Liver (tissue), 9 donors: Measurements from ENCODE around the gene LCA5. TPM values are rescaled to one million over a fixed set of nuclear protein-coding genes. Genes with fewer than 3 reads are reported as not detected.

Experiments used
- DNase-seq: peaks from one replicate; pipeline ENCODE4 v3.0.0-alpha.2; 2017; ENCODE audit warnings: low spot score
- H3K27ac ChIP-seq, 2 donors: one replicate each; pipeline ENCODE4 v1.7.0; 2013; ENCODE audit warnings: inconsistent platforms in 2 of 2, low read length in 2 of 2, control low read depth in 1 of 2, low read depth in 1 of 2, mild to moderate bottlenecking in 1 of 2
- H3K27me3 ChIP-seq, 4 donors: one replicate each; pipeline versions ENCODE4 v1.6.1 to v1.7.0; 2013; ENCODE audit warnings: low read length in 3 of 4, inconsistent platforms in 1 of 4, mild to moderate bottlenecking in 1 of 4, moderate library complexity in 1 of 4; ENCODE audit not compliant: control insufficient read depth in 4 of 4, insufficient read depth in 4 of 4
- H3K36me3 ChIP-seq, 4 donors: one replicate each; pipeline versions ENCODE4 v1.6.1 to v1.7.0; 2013; ENCODE audit warnings: low read length in 3 of 4, mild to moderate bottlenecking in 3 of 4, low read depth in 1 of 4, moderate library complexity in 1 of 4; ENCODE audit not compliant: control insufficient read depth in 4 of 4, insufficient read depth in 3 of 4
- H3K4me1 ChIP-seq, 4 donors: one replicate each; pipeline versions ENCODE4 v1.6.1 to v1.7.0; 2013; ENCODE audit warnings: low read length in 3 of 4, mild to moderate bottlenecking in 3 of 4, moderate library complexity in 1 of 4; ENCODE audit not compliant: control insufficient read depth in 4 of 4, insufficient read depth in 4 of 4
- H3K4me3 ChIP-seq, 3 donors: one replicate each; pipeline versions ENCODE4 v1.6.1 to v1.7.0; 2013; ENCODE audit warnings: low read length in 3 of 3, control low read depth in 1 of 3, low read depth in 1 of 3, mild to moderate bottlenecking in 1 of 3
- H3K9ac ChIP-seq, 2 donors: one replicate each; pipeline ENCODE4 v1.7.0; 2013; ENCODE audit warnings: low read length in 2 of 2, mild to moderate bottlenecking in 2 of 2, moderate library complexity in 2 of 2, control low read depth in 1 of 2, low read depth in 1 of 2
- H3K9me3 ChIP-seq, 4 donors: one replicate each; pipeline versions ENCODE4 v1.6.1 to v1.7.0; 2013; ENCODE audit warnings: low read length in 3 of 4; ENCODE audit not compliant: control insufficient read depth in 4 of 4
- EGR1 ChIP-seq, 2 donors: IDR thresholded peaks; 2 replicates each; pipeline ENCODE4 v1.6.1; 2016 to 2018; ENCODE audit warnings: antibody characterized with exemption in 2 of 2, low read depth in 2 of 2
- FOXA1 ChIP-seq: IDR thresholded peaks from 2 replicates; pipeline ENCODE4 v1.6.1; 2016; ENCODE audit warnings: antibody characterized with exemption
- FOXA2 ChIP-seq: IDR thresholded peaks from 2 replicates; pipeline ENCODE4 v1.6.1; 2016; ENCODE audit warnings: antibody characterized with exemption
- GABPA ChIP-seq, 2 donors: IDR thresholded peaks in 1 of 2; conservative IDR thresholded peaks in 1 of 2; 2 replicates each; pipeline ENCODE4 v1.6.1; 2016; ENCODE audit warnings: antibody characterized with exemption in 2 of 2, mild to moderate bottlenecking in 1 of 2, moderate library complexity in 1 of 2
- HNF4A ChIP-seq, 2 donors: conservative IDR thresholded peaks; 2 replicates each; pipeline ENCODE4 v1.6.1; 2016; ENCODE audit warnings: antibody characterized with exemption in 2 of 2, mild to moderate bottlenecking in 2 of 2
- HNF4G ChIP-seq: IDR thresholded peaks from 2 replicates; pipeline ENCODE4 v1.6.1; 2016; ENCODE audit warnings: antibody characterized with exemption
- JUND ChIP-seq, 2 donors: IDR thresholded peaks; 2 replicates each; pipeline ENCODE4 v1.6.1; 2016; ENCODE audit warnings: antibody characterized with exemption in 2 of 2
- NR2F2 ChIP-seq: IDR thresholded peaks from 2 replicates; pipeline ENCODE4 v1.6.1; 2016; ENCODE audit warnings: antibody characterized with exemption
- RAD21 ChIP-seq, 2 donors: IDR thresholded peaks; 2 replicates each; pipeline ENCODE4 v1.6.1; 2016; ENCODE audit warnings: antibody characterized with exemption in 2 of 2, mild to moderate bottlenecking in 2 of 2
- RXRA ChIP-seq, 2 donors: IDR thresholded peaks; 2 replicates each; pipeline ENCODE4 v1.6.1; 2017 to 2018; ENCODE audit warnings: antibody characterized with exemption in 2 of 2, mild to moderate bottlenecking in 1 of 2
- SP1 ChIP-seq: IDR thresholded peaks from 2 replicates; pipeline ENCODE4 v1.6.1; 2018; ENCODE audit warnings: antibody characterized with exemption, mild to moderate bottlenecking
- TAF1 ChIP-seq: conservative IDR thresholded peaks from 2 replicates; pipeline ENCODE4 v1.6.1; 2016; ENCODE audit warnings: antibody characterized with exemption, mild to moderate bottlenecking
- YY1 ChIP-seq: IDR thresholded peaks from 2 replicates; pipeline ENCODE4 v1.6.1; 2016; ENCODE audit warnings: antibody characterized with exemption, mild to moderate bottlenecking
- WGBS: extraction: QIAGEN DNeasy Blood & Tissue Kit; methylation state at CpG from one replicate; pipeline ENCODE4 v1.1.7; 2013; 5-methylcytosine and 5-hydroxymethylcytosine counted together
- polyA plus RNA-seq, 2 donors: library from polyadenylated mRNA; stranded (reverse) in 1 of 2; unstranded in 1 of 2; fragments of 200-250 nt in 1 of 2; fragments of >200 nt in 1 of 2; fragmentation: Nextera tagmentation in 1 of 2; extraction: Ambion mirVana in 1 of 2; gene quantifications; one replicate each; pipeline versions ENCODE4 v1.2.1 to v1.2.3, GENCODE V29; 2013 to 2015
- total RNA-seq, 2 donors: library from RNA; depleted of rRNA; stranded (reverse); fragments of >200 nt; gene quantifications; one replicate each; pipeline ENCODE4 v1.2.3, GENCODE V29; 2014
- TF ChIP-seq, protein P1 (sequence below): IDR thresholded peaks from 2 replicates; pipeline ENCODE4 v1.6.1; 2016; ENCODE audit warnings: antibody characterized with exemption, mild to moderate bottlenecking
- TF ChIP-seq, protein P2 (sequence below): IDR thresholded peaks from 2 replicates; pipeline ENCODE4 v1.6.1; 2016; ENCODE audit warnings: antibody characterized with exemption
- TF ChIP-seq, protein P3 (sequence below): IDR thresholded peaks from 2 replicates; pipeline ENCODE4 v1.6.1; 2016; ENCODE audit warnings: antibody characterized with exemption
- TF ChIP-seq, protein P4 (sequence below): IDR thresholded peaks from 2 replicates; pipeline ENCODE4 v1.6.1; 2016; ENCODE audit warnings: antibody characterized with exemption
- TF ChIP-seq, protein P5 (sequence below): fragments of 150-350 bp; IDR thresholded peaks from 2 replicates; pipeline ENCODE4 v1.5.1; 2017; ENCODE audit warnings: improper control_type of control experiment, low read depth, low read length; ENCODE audit not compliant: missing input control
- donor health status: healthy.
- donor health status: healthy.
- donor health status: healthy.
- donor health status: healthy.
- donor health status: healthy.

The LCA5 gene
- total and polyA plus RNA-seq, 4 donors: 0.39 to 1.8 (median 0.65) TPM

DNA sequence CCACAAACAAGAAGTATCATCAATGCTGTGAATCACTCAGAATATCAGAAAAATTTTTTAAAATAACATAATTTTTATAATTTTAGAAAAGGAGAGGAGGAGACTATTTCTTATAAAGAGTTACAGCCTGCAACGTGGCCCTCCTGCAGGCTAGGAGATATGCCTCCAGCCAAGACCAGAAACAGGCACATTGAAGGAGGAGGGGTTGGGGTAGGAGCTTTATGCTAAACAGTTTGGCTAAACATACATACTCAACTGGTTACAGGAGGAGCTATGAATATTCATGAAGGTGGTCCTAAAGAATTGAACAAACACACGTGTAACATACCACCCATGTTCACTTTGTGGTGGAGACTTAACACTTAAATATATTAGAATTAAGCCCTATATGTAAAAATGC, 14.2 kb upstream of the LCA5 start:
- TF ChIP-seq RAD21 (IDR thresholded peaks at IDR 0.05) (no peak), NR2F2 (no peak), FOXA2 (no peak), TAF1 (no peak), GABPA (IDR thresholded peaks at IDR 0.05 in 1 of 2, conservative IDR thresholded peaks at IDR 0.05 in 1 of 2) (no peak), HNF4A (conservative IDR thresholded peaks at IDR 0.05) (no peak), FOXA1 (no peak), HNF4G (no peak), EGR1 (IDR thresholded peaks at IDR 0.05; ENCODE audit: low read depth in 2 of 2) (no peak), RXRA (IDR thresholded peaks at IDR 0.05) (no peak), SP1 (no peak), JUND (IDR thresholded peaks at IDR 0.05) (no peak), YY1 (no peak)
- TF ChIP-seq, protein P1, sequence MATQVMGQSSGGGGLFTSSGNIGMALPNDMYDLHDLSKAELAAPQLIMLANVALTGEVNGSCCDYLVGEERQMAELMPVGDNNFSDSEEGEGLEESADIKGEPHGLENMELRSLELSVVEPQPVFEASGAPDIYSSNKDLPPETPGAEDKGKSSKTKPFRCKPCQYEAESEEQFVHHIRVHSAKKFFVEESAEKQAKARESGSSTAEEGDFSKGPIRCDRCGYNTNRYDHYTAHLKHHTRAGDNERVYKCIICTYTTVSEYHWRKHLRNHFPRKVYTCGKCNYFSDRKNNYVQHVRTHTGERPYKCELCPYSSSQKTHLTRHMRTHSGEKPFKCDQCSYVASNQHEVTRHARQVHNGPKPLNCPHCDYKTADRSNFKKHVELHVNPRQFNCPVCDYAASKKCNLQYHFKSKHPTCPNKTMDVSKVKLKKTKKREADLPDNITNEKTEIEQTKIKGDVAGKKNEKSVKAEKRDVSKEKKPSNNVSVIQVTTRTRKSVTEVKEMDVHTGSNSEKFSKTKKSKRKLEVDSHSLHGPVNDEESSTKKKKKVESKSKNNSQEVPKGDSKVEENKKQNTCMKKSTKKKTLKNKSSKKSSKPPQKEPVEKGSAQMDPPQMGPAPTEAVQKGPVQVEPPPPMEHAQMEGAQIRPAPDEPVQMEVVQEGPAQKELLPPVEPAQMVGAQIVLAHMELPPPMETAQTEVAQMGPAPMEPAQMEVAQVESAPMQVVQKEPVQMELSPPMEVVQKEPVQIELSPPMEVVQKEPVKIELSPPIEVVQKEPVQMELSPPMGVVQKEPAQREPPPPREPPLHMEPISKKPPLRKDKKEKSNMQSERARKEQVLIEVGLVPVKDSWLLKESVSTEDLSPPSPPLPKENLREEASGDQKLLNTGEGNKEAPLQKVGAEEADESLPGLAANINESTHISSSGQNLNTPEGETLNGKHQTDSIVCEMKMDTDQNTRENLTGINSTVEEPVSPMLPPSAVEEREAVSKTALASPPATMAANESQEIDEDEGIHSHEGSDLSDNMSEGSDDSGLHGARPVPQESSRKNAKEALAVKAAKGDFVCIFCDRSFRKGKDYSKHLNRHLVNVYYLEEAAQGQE: no peak
- TF ChIP-seq, protein P2, sequence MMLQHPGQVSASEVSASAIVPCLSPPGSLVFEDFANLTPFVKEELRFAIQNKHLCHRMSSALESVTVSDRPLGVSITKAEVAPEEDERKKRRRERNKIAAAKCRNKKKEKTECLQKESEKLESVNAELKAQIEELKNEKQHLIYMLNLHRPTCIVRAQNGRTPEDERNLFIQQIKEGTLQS: no peak
- TF ChIP-seq, protein P3, sequence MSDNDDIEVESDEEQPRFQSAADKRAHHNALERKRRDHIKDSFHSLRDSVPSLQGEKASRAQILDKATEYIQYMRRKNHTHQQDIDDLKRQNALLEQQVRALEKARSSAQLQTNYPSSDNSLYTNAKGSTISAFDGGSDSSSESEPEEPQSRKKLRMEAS: no peak
- TF ChIP-seq, protein P4, sequence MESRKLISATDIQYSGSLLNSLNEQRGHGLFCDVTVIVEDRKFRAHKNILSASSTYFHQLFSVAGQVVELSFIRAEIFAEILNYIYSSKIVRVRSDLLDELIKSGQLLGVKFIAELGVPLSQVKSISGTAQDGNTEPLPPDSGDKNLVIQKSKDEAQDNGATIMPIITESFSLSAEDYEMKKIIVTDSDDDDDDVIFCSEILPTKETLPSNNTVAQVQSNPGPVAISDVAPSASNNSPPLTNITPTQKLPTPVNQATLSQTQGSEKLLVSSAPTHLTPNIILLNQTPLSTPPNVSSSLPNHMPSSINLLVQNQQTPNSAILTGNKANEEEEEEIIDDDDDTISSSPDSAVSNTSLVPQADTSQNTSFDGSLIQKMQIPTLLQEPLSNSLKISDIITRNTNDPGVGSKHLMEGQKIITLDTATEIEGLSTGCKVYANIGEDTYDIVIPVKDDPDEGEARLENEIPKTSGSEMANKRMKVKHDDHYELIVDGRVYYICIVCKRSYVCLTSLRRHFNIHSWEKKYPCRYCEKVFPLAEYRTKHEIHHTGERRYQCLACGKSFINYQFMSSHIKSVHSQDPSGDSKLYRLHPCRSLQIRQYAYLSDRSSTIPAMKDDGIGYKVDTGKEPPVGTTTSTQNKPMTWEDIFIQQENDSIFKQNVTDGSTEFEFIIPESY: no peak
- TF ChIP-seq, protein P5, sequence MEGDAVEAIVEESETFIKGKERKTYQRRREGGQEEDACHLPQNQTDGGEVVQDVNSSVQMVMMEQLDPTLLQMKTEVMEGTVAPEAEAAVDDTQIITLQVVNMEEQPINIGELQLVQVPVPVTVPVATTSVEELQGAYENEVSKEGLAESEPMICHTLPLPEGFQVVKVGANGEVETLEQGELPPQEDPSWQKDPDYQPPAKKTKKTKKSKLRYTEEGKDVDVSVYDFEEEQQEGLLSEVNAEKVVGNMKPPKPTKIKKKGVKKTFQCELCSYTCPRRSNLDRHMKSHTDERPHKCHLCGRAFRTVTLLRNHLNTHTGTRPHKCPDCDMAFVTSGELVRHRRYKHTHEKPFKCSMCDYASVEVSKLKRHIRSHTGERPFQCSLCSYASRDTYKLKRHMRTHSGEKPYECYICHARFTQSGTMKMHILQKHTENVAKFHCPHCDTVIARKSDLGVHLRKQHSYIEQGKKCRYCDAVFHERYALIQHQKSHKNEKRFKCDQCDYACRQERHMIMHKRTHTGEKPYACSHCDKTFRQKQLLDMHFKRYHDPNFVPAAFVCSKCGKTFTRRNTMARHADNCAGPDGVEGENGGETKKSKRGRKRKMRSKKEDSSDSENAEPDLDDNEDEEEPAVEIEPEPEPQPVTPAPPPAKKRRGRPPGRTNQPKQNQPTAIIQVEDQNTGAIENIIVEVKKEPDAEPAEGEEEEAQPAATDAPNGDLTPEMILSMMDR: no peak

More for the DNA sequence above, 14.2 kb upstream of the LCA5 start:
- Histone ChIP-seq H3K27me3 (no peaks in the 10 kb centered on the region), H3K9ac (no peak overlapping the region), H3K4me1 (no peaks in the 10 kb centered on the region), H3K36me3 (no peaks in the 10 kb centered on the region), H3K9me3 (no peaks in the 10 kb centered on the region), H3K27ac (no peak overlapping the region), H3K4me3 (no peak overlapping the region)
- DNase-seq: no peak
- 93% methylated on average over 2 of the region's 2 CpGs for WGBS
